Endothelial cell of umbilical vein (primary cell): ENCODE data around the gene FNDC1. TPM values are rescaled to one million over a fixed set of nuclear protein-coding genes. Genes with fewer than 3 reads are reported as not detected.

Experiments
- BruUV-seq: library from RNA; stranded (reverse); fragments of 400-500 nt; replicated peaks from 2 replicates; lab custom pipeline; 2021; lab: Mats Ljungman, UMichigan
- CTCF ChIA-PET: fragments of 300-600, 350-600 bp; sonication (Branson Sonifier 250); formaldehyde crosslinking; loops from one replicate; lab custom pipeline; 2021; ENCODE audit warnings: antibody characterized with exemption, inconsistent platforms; lab: Charles Lee
- POLR2A ChIA-PET: fragments of 300-600, 350-600 bp; sonication (Branson Sonifier 250); formaldehyde crosslinking; loops from one replicate; lab custom pipeline; 2021; ENCODE audit warnings: antibody characterized with exemption, inconsistent platforms; lab: Charles Lee
- DNase-seq: peaks from one replicate; pipeline ENCODE4 v3.0.0-alpha.2; 2011; ENCODE audit warnings: low read depth, low spot score
- FAIRE-seq: peaks from 2 replicates; lab custom pipeline; 2011; peaks lifted over from hg19 to GRCh38; lab: Jason Lieb, UNC
- H2AFZ ChIP-seq: 2 replicates; pipeline ENCODE4 v1.6.0; 2012; ENCODE audit warnings: low read depth, low read length, control low read depth, inconsistent platforms
- H3K27ac ChIP-seq: 2 replicates; pipeline ENCODE4 v1.5.1; 2011; ENCODE audit warnings: low read depth, mild to moderate bottlenecking, control low read depth, low read length, moderate library complexity; ENCODE audit not compliant: insufficient read depth
- H3K27me3 ChIP-seq, 2 experiments: 2 replicates each; pipeline versions ENCODE4 v1.6.0 to v1.6.1; 2011; ENCODE audit warnings: low read length in 2 of 2, mixed read lengths in 1 of 2; ENCODE audit not compliant: control insufficient read depth in 2 of 2, insufficient read depth in 2 of 2
- H3K36me3 ChIP-seq, 2 experiments: 2 replicates in 1 of 2; 3 replicates in 1 of 2; pipeline ENCODE4 v1.5.1; 2011; ENCODE audit warnings: low read length in 2 of 2, mild to moderate bottlenecking in 1 of 2, moderate library complexity in 1 of 2; ENCODE audit not compliant: control insufficient read depth in 2 of 2, insufficient read depth in 2 of 2; ENCODE audit errors: extremely low read depth in 1 of 2
- H3K4me1 ChIP-seq: 3 replicates; pipeline ENCODE4 v1.5.1; 2011; ENCODE audit warnings: mild to moderate bottlenecking, low read length; ENCODE audit not compliant: control insufficient read depth, insufficient read depth; ENCODE audit errors: extremely low read depth
- H3K4me2 ChIP-seq: 2 replicates; pipeline ENCODE4 v1.6.1; 2011; ENCODE audit warnings: low read length, control low read depth, mixed read lengths; ENCODE audit not compliant: insufficient read depth
- H3K4me3 ChIP-seq, 3 experiments: fragments of 200-600 bp in 1 of 3; sonication (generic), shearing (Covaris generic) in 1 of 3; replicated peaks in 1 of 3; 2 replicates each; pipeline ENCODE4 v1.5.1; 2011 to 2016; ENCODE audit warnings: control low read depth in 3 of 3, low read length in 3 of 3, mild to moderate bottlenecking in 2 of 3, inconsistent platforms in 1 of 3, low read depth in 1 of 3, moderate library complexity in 1 of 3; ENCODE audit not compliant: insufficient read depth in 1 of 3
- H3K79me2 ChIP-seq: 2 replicates; pipeline ENCODE4 v1.6.0; 2012; ENCODE audit warnings: low read length, inconsistent platforms; ENCODE audit not compliant: control insufficient read depth, insufficient read depth
- H3K9ac ChIP-seq: replicated peaks from 2 replicates; pipeline ENCODE3; 2011; ENCODE audit warnings: low read length, control low read depth; ENCODE audit not compliant: insufficient read depth; ENCODE audit errors: extremely low read depth
- H3K9me1 ChIP-seq: replicated peaks from 3 replicates; pipeline ENCODE4 v1.6.0; 2011; ENCODE audit warnings: mild to moderate bottlenecking, low read length; ENCODE audit not compliant: control insufficient read depth, insufficient read depth; ENCODE audit errors: extremely low read depth
- H3K9me3 ChIP-seq: replicated peaks from 2 replicates; pipeline ENCODE4 v1.5.1; 2012; ENCODE audit warnings: low read length, inconsistent platforms; ENCODE audit not compliant: control insufficient read depth, insufficient read depth
- H4K20me1 ChIP-seq: replicated peaks from 2 replicates; pipeline ENCODE3; 2011; ENCODE audit warnings: mild to moderate bottlenecking, low read length; ENCODE audit not compliant: control insufficient read depth, insufficient read depth; ENCODE audit errors: extremely low read depth
- EZH2 ChIP-seq: IDR thresholded peaks from 2 replicates; pipeline ENCODE4 v1.6.1; 2012; ENCODE audit warnings: borderline replicate concordance, low read depth, mild to moderate bottlenecking, moderate library complexity, low read length, inconsistent platforms; ENCODE audit not compliant: severe bottlenecking
- FOS ChIP-seq: IDR thresholded peaks from 2 replicates; pipeline ENCODE4 v1.6.1; 2011; ENCODE audit warnings: mild to moderate bottlenecking, low read length, moderate library complexity, borderline replicate concordance; ENCODE audit not compliant: insufficient read depth
- GATA2 ChIP-seq: IDR thresholded peaks from 2 replicates; pipeline ENCODE4 v1.7.0; 2011; ENCODE audit warnings: low read depth, mild to moderate bottlenecking, moderate library complexity, mixed read lengths, low read length; ENCODE audit not compliant: insufficient read length, insufficient read depth
- JUN ChIP-seq: IDR thresholded peaks from 2 replicates; pipeline ENCODE4 v1.6.1; 2011; ENCODE audit warnings: borderline replicate concordance, low read depth; ENCODE audit not compliant: insufficient read length, insufficient read depth
- MYC ChIP-seq: IDR thresholded peaks from one replicate; pipeline ENCODE4 v1.6.1; 2011; ENCODE audit warnings: mild to moderate bottlenecking, low read depth, low read length
- POLR2A ChIP-seq: IDR thresholded peaks from 2 replicates; pipeline ENCODE4 v1.6.1; 2012; ENCODE audit warnings: low read depth, mild to moderate bottlenecking, control low read depth, low read length
- POLR2AphosphoS5 ChIP-seq: IDR thresholded peaks from 2 replicates; pipeline ENCODE4 v1.6.1; 2012; ENCODE audit warnings: low read depth, mild to moderate bottlenecking, control low read depth, low read length, moderate library complexity; ENCODE audit not compliant: insufficient read depth
- dilution Hi-C: fragments of 300-500 bp; cut with MboI; formaldehyde crosslinking; loops from one replicate; pipeline ENCODE4 v1.15.0; 2019; ENCODE audit warnings: low sequenced_read_pairs; ENCODE audit not compliant: extremely low pct_ligation_motif_present
- intact Hi-C: fragments of 100-400 bp; cut with micrococcal nuclease; formaldehyde crosslinking; loops from one replicate; pipeline ENCODE4 v1.10.0; 2022
- polyA plus RNA-seq, 4 experiments: library from polyadenylated mRNA; depleted of rRNA in 3 of 4; stranded (reverse) in 3 of 4; unstranded in 1 of 4; fragments of >200 nt; gene quantifications; 2 replicates each; pipeline versions ENCODE4 v1.2.1 to v1.2.3, GENCODE V29; 2011 to 2012; ENCODE audit warnings: missing spikeins in 1 of 4
- total RNA-seq: library from RNA; stranded (reverse); gene quantifications from 2 replicates; pipeline ENCODE4 v1.2.3, GENCODE V29; 2021
- TF ChIP-seq, protein P1 (sequence below), 2 donors: IDR thresholded peaks; 1 replicate in 1 of 2; 2 replicates in 1 of 2; pipeline ENCODE4 v1.5.1; 2011; ENCODE audit warnings: low read length in 2 of 2, mild to moderate bottlenecking in 2 of 2, moderate library complexity in 2 of 2, control low read depth in 1 of 2, inconsistent platforms in 1 of 2, low read depth in 1 of 2; ENCODE audit not compliant: insufficient read depth in 1 of 2; ENCODE audit errors: extremely low read depth in 1 of 2
- TF ChIP-seq, protein P2 (sequence below): IDR thresholded peaks from 2 replicates; pipeline ENCODE4 v1.6.1; 2011; ENCODE audit not compliant: insufficient read depth, insufficient read length

FNDC1 gene
- total and polyA plus RNA-seq, 2 donors (not counting 3 experiments of a cell fraction or from before 2014, with no cell fraction given): 0.04 TPM; not detected in 1

DNA sequence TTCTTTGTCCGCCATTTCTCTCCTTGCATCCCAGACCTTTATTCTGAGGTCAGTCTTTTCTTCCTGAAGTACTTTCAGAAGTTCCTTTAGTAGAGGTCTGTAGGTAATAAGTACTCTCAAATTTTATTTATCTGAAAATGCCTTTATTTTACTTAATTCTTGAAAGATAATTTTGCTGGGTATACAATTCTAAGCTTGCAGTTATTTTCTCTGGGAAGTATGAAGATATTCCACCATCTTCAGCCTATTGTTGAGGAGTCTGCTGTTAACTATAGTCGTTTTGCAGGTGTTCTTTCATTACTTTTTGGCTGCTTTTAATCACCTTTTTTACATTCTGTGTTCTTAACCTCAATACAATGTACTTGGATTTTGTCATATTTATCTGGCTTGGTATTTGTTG, 13.5 kb upstream of the FNDC1 start:
- TF ChIP-seq MYC (no peak), POLR2AphosphoS5 (no peak), POLR2A (no peak), JUN (no peak), EZH2 (no peak), FOS (no peak), GATA2 (no peak)
- TF ChIP-seq, protein P1, sequence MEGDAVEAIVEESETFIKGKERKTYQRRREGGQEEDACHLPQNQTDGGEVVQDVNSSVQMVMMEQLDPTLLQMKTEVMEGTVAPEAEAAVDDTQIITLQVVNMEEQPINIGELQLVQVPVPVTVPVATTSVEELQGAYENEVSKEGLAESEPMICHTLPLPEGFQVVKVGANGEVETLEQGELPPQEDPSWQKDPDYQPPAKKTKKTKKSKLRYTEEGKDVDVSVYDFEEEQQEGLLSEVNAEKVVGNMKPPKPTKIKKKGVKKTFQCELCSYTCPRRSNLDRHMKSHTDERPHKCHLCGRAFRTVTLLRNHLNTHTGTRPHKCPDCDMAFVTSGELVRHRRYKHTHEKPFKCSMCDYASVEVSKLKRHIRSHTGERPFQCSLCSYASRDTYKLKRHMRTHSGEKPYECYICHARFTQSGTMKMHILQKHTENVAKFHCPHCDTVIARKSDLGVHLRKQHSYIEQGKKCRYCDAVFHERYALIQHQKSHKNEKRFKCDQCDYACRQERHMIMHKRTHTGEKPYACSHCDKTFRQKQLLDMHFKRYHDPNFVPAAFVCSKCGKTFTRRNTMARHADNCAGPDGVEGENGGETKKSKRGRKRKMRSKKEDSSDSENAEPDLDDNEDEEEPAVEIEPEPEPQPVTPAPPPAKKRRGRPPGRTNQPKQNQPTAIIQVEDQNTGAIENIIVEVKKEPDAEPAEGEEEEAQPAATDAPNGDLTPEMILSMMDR (IDR thresholded peaks at IDR 0.05; ENCODE audit: extremely low read depth in 1 of 2, insufficient read depth in 1 of 2, low read depth in 1 of 2, low read length in 2 of 2): no peak
- TF ChIP-seq, protein P2, sequence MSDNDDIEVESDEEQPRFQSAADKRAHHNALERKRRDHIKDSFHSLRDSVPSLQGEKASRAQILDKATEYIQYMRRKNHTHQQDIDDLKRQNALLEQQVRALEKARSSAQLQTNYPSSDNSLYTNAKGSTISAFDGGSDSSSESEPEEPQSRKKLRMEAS: no peak
- Histone ChIP-seq H3K27ac (no peak overlapping the region), H3K4me3 (no peak overlapping the region), H4K20me1 (no peaks in the 10 kb centered on the region), H3K9me3 (no peaks in the 10 kb centered on the region), H3K9ac (no peak overlapping the region), H3K79me2 (no peaks in the 10 kb centered on the region), H3K4me2 (no peak overlapping the region), H3K9me1 (no peaks in the 10 kb centered on the region), H3K36me3 (no peaks in the 10 kb centered on the region), H3K4me1 (no peaks in the 10 kb centered on the region), H2AFZ (no peak overlapping the region), H3K27me3 (no peaks in the 10 kb centered on the region)
- no peak for DNase-seq
- no TSS peak for BruUV-seq
- CTCF ChIA-PET: interaction anchor here (1.5 kb wide), 1 partner anchor 499 kb away, joined by 5 read pairs; no protein-coding TSS in a partner anchor
- intact Hi-C loops (no loop called here), dilution Hi-C loops (no loop called here)
- FAIRE-seq: no peak
- POLR2A ChIA-PET: no interaction called here
